Neural progenitor cell (in vitro differentiated cells): ENCODE data around the gene CCNK.

Experiments used
- EZH2 ChIP-seq: fragments of 200-600 bp; sonication (generic); IDR thresholded peaks from 2 replicates; pipeline ENCODE4 v1.6.1; 2017; ENCODE audit warnings: antibody characterized with exemption, mild to moderate bottlenecking, moderate library complexity
- EZH2phosphoT487 ChIP-seq: fragments of 200-600 bp; sonication (generic); IDR thresholded peaks from 2 replicates; pipeline ENCODE4 v1.6.1; 2017; ENCODE audit warnings: antibody characterized with exemption
- TF ChIP-seq, protein P1 (sequence below): fragments of 200-600 bp; sonication (generic); IDR thresholded peaks from 2 replicates; pipeline ENCODE4 v1.5.1; 2017; ENCODE audit warnings: antibody characterized with exemption, mild to moderate bottlenecking

DNA sequence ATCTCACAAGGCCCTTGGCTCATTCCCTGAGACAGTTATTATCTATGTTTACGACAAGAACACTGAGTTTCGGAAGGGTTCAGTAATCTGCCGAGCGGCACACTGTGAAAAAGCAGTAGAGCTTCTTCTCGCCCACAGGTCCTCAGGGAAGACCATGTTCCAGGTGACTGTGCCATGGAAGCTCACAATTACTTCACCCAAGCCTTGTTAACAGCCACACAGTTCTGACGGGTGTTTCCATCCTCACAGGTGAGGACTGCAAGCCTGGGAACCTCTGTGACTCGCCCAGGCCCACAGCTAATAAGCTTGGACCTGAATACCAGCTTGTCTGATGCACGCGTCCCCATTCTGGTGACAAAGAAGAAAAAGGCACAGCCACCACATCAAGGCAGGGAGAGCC, 15.9 kb upstream of the CCNK start:
- TF ChIP-seq, protein P1, sequence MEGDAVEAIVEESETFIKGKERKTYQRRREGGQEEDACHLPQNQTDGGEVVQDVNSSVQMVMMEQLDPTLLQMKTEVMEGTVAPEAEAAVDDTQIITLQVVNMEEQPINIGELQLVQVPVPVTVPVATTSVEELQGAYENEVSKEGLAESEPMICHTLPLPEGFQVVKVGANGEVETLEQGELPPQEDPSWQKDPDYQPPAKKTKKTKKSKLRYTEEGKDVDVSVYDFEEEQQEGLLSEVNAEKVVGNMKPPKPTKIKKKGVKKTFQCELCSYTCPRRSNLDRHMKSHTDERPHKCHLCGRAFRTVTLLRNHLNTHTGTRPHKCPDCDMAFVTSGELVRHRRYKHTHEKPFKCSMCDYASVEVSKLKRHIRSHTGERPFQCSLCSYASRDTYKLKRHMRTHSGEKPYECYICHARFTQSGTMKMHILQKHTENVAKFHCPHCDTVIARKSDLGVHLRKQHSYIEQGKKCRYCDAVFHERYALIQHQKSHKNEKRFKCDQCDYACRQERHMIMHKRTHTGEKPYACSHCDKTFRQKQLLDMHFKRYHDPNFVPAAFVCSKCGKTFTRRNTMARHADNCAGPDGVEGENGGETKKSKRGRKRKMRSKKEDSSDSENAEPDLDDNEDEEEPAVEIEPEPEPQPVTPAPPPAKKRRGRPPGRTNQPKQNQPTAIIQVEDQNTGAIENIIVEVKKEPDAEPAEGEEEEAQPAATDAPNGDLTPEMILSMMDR = no peak
- TF ChIP-seq EZH2 (no peak), EZH2phosphoT487 (no peak)
